Superior temporal gyrus (tissue), 1 donor: ENCODE measurements around the gene GSTO1.

ENCODE experiments used
- DNase-seq: peaks from one replicate; pipeline ENCODE4 v3.0.0-alpha.2; 2016; ENCODE audit errors: extremely low spot score

GSTO1 gene

GRCh38 chr10:104251443-104251842 lies 3.2 kb upstream of the GSTO1 start:
- DNase-seq, result no peak

- DNase-seq, result no peak
These were observed 2.3 kb upstream of the GSTO1 start for GRCh38 chr10:104252368-104252767.

DNA sequence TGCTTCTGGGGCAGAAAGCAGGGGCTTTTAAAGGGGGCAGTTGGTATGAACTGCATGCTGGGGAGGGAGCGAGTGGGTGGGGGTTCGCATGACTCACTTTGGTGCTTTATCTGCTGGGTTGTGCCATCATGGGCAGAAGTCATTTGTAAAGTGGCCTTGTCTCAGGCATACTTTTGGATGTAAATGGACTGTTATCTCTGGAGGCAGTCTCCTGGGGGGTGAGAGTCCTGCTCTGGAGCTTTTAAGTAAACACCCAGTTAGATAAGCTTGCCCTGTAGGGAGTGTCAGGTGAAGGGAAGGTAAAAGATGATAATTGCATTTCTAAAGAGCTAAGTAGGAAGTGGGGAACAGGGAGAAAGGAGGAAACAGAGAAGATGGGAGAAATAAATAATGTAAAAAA lies 1.6 kb upstream of the GSTO1 start:
- DNase-seq, result no peak

DNA sequence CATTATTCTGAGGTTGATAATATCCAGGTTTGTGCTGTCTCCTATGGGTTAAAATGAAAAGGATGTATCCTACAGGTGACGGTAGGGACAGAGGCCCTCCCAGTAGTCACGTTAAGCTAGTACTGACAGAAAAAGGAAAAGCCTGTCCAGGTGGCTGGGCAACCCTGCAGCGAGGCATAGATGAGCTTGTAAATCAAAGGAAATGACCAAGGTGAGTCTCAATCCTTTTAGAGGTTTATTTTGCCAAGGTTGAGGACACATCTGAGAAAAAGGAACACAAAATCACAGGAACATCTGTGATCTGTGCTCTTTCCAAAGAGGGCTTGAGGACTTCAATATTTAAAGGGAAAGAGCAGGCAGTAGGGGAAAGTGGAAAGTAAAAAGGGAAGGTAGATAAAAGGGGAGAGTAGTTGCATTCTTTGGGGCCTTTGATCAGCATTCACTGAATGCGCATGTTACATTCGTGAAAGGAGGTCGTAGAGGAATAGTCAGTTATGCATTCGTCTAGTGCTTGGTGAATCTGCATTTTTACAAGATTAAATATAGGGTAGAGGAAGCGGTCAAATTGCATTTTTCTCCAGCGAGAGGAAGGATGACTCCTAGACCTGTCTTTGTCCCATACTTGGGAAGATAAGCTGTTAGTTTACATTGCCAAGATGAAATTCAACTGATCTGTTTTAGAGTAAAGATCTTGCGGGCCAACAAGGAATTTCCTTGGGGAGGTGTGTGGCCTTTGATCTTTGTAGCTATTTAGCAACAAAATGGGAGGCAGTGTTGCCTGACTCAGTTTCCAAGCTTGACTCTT lies 884 bp upstream of the GSTO1 start:
- no peak for DNase-seq

- DNase-seq, result peak; percentile 82
These were observed 754 bp downstream of the GSTO1 start for GRCh38 chr10:104255311-104255981.

GRCh38 chr10:104256335-104256961 lies 1.8 kb downstream of the GSTO1 start:
- DNase-seq, result peak; percentile 47

DNA sequence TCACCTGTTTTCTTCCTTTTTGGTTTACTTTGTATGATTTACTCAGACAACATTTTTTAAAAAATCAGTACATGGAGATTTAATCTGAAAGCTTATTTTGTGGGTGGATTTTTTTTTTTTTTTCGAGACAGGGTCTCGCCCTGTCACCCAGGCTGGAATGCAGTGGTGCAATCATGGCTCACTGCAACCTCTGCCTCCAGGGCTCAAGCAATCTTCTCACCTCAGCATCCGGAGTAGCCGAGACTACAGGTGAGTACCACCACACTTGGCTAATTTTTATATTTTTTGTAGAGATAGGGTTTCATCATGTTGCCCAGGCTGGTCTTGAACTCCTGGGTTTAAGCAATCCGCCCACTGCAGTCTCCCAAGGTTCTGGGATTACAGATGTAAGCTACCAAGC lies 2.5 kb downstream of the GSTO1 start:
- DNase-seq, result no peak

GRCh38 chr10:104258209-104258608 lies 3.5 kb downstream of the GSTO1 start:
- DNase-seq, result no peak

DNA sequence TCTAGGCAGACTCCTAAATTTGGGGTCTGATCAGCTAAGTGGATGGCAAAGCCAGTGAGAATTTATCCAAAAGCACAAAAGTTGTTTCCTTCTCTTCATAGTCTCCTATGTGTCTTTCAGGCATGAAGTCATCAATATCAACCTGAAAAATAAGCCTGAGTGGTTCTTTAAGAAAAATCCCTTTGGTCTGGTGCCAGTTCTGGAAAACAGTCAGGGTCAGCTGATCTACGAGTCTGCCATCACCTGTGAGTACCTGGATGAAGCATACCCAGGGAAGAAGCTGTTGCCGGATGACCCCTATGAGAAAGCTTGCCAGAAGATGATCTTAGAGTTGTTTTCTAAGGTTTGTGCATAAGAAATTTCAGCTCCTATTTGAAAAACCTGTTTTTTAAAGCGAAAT lies 4.8 kb downstream of the GSTO1 start:
- no peak for DNase-seq

GRCh38 chr10:104259999-104260774 lies 5.5 kb downstream of the GSTO1 start:
- DNase-seq, result no peak

- no peak for DNase-seq
These were observed 6.1 kb downstream of the GSTO1 start for GRCh38 chr10:104260775-104261115.

- DNase-seq, result peak; percentile 34
These were observed 7.4 kb downstream of the GSTO1 start for GRCh38 chr10:104262055-104262454.

- no peak for DNase-seq
These were observed 10.1 kb downstream of the GSTO1 start for GRCh38 chr10:104264783-104265182.

- DNase-seq, result no peak
These were observed 13.2 kb downstream of the GSTO1 start for GRCh38 chr10:104267721-104268404.

- no peak for DNase-seq
These were observed 13.7 kb downstream of the GSTO1 start for GRCh38 chr10:104268405-104268712.

DNA sequence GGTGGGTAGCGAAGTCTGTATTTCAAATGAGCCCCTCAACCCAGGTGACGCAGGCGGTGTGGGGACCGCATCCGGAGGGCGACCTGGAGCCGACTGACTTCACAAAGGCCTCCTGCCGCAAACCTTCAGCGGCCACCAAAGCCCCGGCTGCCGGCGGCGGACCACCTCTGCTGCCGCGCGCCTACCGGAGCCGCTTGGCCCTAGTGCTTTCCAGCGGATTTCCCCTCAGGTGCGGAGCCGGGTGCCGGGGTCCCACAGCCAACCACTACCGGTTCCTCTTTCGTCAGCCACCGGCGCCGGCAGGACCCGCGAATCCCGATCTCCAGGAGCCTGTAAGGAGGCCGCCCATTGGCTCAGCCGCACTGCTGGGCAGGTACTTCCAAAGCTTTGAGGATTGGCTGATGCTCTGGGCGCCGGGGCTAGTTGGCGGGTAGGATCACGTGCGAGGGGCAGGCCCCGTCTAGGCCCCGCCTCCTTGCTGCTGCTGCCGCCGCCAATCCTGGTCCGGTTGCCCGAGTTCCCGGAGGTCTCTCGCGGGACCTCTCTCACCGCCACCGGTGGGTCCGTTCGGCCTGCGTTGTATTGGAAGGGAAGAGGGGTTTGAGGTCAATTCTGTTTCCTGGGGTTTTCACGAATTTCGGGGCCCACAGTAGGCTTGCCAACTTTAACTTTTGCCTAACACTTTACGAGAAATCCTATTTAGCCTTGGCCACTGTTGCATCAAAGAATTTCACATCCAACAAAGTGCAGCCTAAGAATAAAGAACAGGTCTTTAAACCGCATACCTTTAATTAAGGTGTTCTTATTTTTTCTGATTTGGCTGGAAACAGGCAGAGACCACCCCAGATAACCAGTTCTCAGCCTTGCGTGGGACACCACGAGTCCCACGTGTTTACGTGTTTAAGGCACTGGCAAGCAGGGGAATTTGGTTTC lies 14.3 kb downstream of the GSTO1 start, which contains the start of gene GSTO2:
TSS of gene GSTO2 (plus strand) at position 472 of the 933 bp plus-strand sequence. CDS start 5,732 bp downstream, outside the sequence.
- DNase-seq, result peak; percentile 98

DNA sequence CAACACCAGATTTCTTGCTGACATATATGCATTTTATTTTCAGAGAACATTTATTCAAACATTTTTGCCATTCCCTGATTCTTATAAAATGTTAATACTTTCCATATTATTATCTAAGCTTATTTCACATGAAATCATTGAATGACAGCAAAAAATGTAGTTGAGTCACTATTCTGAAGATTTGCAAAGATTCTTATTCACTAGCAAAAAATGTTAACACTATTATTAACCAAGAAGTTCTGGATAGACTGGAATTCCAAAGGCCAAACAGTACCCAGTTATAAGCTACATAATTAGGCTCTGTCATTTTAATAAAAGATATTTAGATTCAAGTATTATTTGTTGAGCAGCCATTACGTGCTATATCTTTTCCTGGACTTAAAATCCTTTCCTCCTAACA lies 18.6 kb downstream of the GSTO1 start:
- no peak for DNase-seq

GRCh38 chr10:104273899-104274575 lies 19.3 kb downstream of the GSTO1 start:
- no peak for DNase-seq

GRCh38 chr10:104274762-104275721 lies 20.4 kb downstream of the GSTO1 start:
- peak; percentile 58 for DNase-seq
